ENCODE results near the gene SDHC. TPM values are rescaled to one million over a fixed set of nuclear protein-coding genes. Genes with fewer than 3 reads are reported as not detected.
A peak's percentile ranks its signal among the peaks of the same experiment; 100 is the strongest.

The SDHC gene, protein sequence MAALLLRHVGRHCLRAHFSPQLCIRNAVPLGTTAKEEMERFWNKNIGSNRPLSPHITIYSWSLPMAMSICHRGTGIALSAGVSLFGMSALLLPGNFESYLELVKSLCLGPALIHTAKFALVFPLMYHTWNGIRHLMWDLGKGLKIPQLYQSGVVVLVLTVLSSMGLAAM
- polyA plus RNA-seq (2013, experiment 1 of 2): 121 TPM
- 125 TPM for polyA plus RNA-seq (2013, experiment 2 of 2)

- H3K4me1 ChIP-seq (ENCODE audit: control insufficient read depth in 2 of 2, insufficient read depth in 1 of 2, low read depth in 1 of 2, low read length in 2 of 2): peaks cover 13 to 16% of the 10 kb centered on the region in 2 donors
- H2BK120ac ChIP-seq (ENCODE audit: low read depth, low read length): no peak within 1 kb of the TSS
- peak within 1 kb of the TSS; percentile 94 for H2BK15ac ChIP-seq (ENCODE audit: low read length)
- no peaks in the 10 kb centered on the region for H3K9me3 ChIP-seq (replicated peaks in 1 of 2; ENCODE audit: control insufficient read depth in 2 of 2, insufficient read depth in 1 of 2, low read depth in 1 of 2, low read length in 2 of 2)
- H3K36me3 ChIP-seq (replicated peaks in 1 of 2; ENCODE audit: control insufficient read depth in 2 of 2, insufficient read depth in 2 of 2, low read length in 2 of 2): peaks cover 0 to 11% of the 10 kb centered on the region in 2 donors
- H2BK5ac ChIP-seq (ENCODE audit: low read length): no peak within 1 kb of the TSS
- H2AFZ ChIP-seq (ENCODE audit: low read length): peak within 1 kb of the TSS; percentile 90
- no peak within 1 kb of the TSS for H3K4ac ChIP-seq (ENCODE audit: low read length)
- H3K27me3 ChIP-seq (ENCODE audit: control insufficient read depth in 3 of 3, insufficient read depth in 3 of 3, low read depth in 1 of 3, low read length in 3 of 3): no peaks in the 10 kb centered on the region
- H3K79me1 ChIP-seq (ENCODE audit: low read depth, low read length): peaks cover 1% of the 10 kb centered on the region
- H3K23ac ChIP-seq (ENCODE audit: low read depth, low read length, poor library complexity): no peak within 1 kb of the TSS
- H4K91ac ChIP-seq (ENCODE audit: low read depth, low read length, poor library complexity): no peak within 1 kb of the TSS
- WGBS, 2 donors (ENCODE audit: extremely low coverage in 2 of 2, insufficient read length in 2 of 2, insufficient replicate concordance in 1 of 2): no CpG with 5 or more reads among the region's 45 CpGs
- H3K4me3 ChIP-seq (ENCODE audit: low read length in 2 of 2): peak within 1 kb of the TSS; percentile 82 to 94
- H2BK12ac ChIP-seq (ENCODE audit: low read length): no peak within 1 kb of the TSS
- peak within 1 kb of the TSS; percentile 72 for H3K27ac ChIP-seq (replicated peaks; ENCODE audit: low read length)
- DNase-seq (ENCODE audit: low spot score): peak; percentile 85
- H3K4me2 ChIP-seq (ENCODE audit: insufficient read depth, low read length, poor library complexity, severe bottlenecking): peak within 1 kb of the TSS; percentile 88
- H3K18ac ChIP-seq (ENCODE audit: low read length): peak within 1 kb of the TSS; percentile 92
- peak within 1 kb of the TSS; percentile 70 for H2AK5ac ChIP-seq (ENCODE audit: low read depth, low read length)
- H3K9ac ChIP-seq (ENCODE audit: low read depth, low read length, poor library complexity): peak within 1 kb of the TSS; percentile 22
- peak within 1 kb of the TSS; percentile 50 for H4K8ac ChIP-seq (ENCODE audit: low read depth, low read length)
- no peak within 1 kb of the TSS for H3K14ac ChIP-seq (ENCODE audit: low read length)
Observed at GRCh38 chr1:161314201-161314981, at the start of gene SDHC. Gene SDHC (plus strand): TSS chr1:161314381. CDS start chr1:161314406, 25 bp downstream.

GRCh38 chr1:161265305-161265704 is 48.9 kb upstream of the SDHC start:
- Histone ChIP-seq H2BK5ac (ENCODE audit: low read length) (no peak overlapping the region), H4K91ac (ENCODE audit: low read depth, low read length, poor library complexity) (no peak overlapping the region), H3K79me1 (ENCODE audit: low read depth, low read length) (no peaks in the 10 kb centered on the region), H3K27ac (replicated peaks; ENCODE audit: low read length) (no peak overlapping the region), H2BK15ac (ENCODE audit: low read length) (no peak overlapping the region), H3K4me1 (ENCODE audit: control insufficient read depth in 2 of 2, insufficient read depth in 1 of 2, low read depth in 1 of 2, low read length in 2 of 2) (peaks cover 5 to 6% of the 10 kb centered on the region in 2 donors), H2AK5ac (ENCODE audit: low read depth, low read length) (no peak overlapping the region), H3K4ac (ENCODE audit: low read length) (no peak overlapping the region), H3K9me3 (replicated peaks in 1 of 2; ENCODE audit: control insufficient read depth in 2 of 2, insufficient read depth in 1 of 2, low read depth in 1 of 2, low read length in 2 of 2) (no peaks in the 10 kb centered on the region), H3K27me3 (ENCODE audit: control insufficient read depth in 3 of 3, insufficient read depth in 3 of 3, low read depth in 1 of 3, low read length in 3 of 3) (peaks cover 0 to 22% (median 3%) of the 10 kb centered on the region in 3 experiments), H2BK12ac (ENCODE audit: low read length) (no peak overlapping the region), H4K8ac (ENCODE audit: low read depth, low read length) (no peak overlapping the region), H3K36me3 (replicated peaks in 1 of 2; ENCODE audit: control insufficient read depth in 2 of 2, insufficient read depth in 2 of 2, low read length in 2 of 2) (no peaks in the 10 kb centered on the region), H3K4me2 (ENCODE audit: insufficient read depth, low read length, poor library complexity, severe bottlenecking) (no peak overlapping the region), H3K4me3 (ENCODE audit: low read length in 2 of 2) (no peak overlapping the region), H2BK120ac (ENCODE audit: low read depth, low read length) (no peak overlapping the region), H2AFZ (ENCODE audit: low read length) (no peak overlapping the region), H3K14ac (ENCODE audit: low read length) (no peak overlapping the region), H3K18ac (ENCODE audit: low read length) (no peak overlapping the region), H3K23ac (ENCODE audit: low read depth, low read length, poor library complexity) (no peak overlapping the region), H3K9ac (ENCODE audit: low read depth, low read length, poor library complexity) (no peak overlapping the region)
- DNase-seq (ENCODE audit: low spot score): no peak
- WGBS, 2 donors (ENCODE audit: extremely low coverage in 2 of 2, insufficient read length in 2 of 2, insufficient replicate concordance in 1 of 2): no CpG with 5 or more reads among the region's 5 CpGs

- Histone ChIP-seq H3K18ac (ENCODE audit: low read length) (no peak overlapping the region), H2BK120ac (ENCODE audit: low read depth, low read length) (no peak overlapping the region), H3K27ac (replicated peaks; ENCODE audit: low read length) (no peak overlapping the region), H3K23ac (ENCODE audit: low read depth, low read length, poor library complexity) (no peak overlapping the region), H3K4me1 (ENCODE audit: control insufficient read depth in 2 of 2, insufficient read depth in 1 of 2, low read depth in 1 of 2, low read length in 2 of 2) (peaks cover 3 to 5% of the 10 kb centered on the region in 2 donors), H3K9ac (ENCODE audit: low read depth, low read length, poor library complexity) (no peak overlapping the region), H3K14ac (ENCODE audit: low read length) (no peak overlapping the region), H4K8ac (ENCODE audit: low read depth, low read length) (no peak overlapping the region), H2BK5ac (ENCODE audit: low read length) (no peak overlapping the region), H3K79me1 (ENCODE audit: low read depth, low read length) (no peaks in the 10 kb centered on the region), H2AK5ac (ENCODE audit: low read depth, low read length) (no peak overlapping the region), H2BK12ac (ENCODE audit: low read length) (no peak overlapping the region), H3K36me3 (replicated peaks in 1 of 2; ENCODE audit: control insufficient read depth in 2 of 2, insufficient read depth in 2 of 2, low read length in 2 of 2) (no peaks in the 10 kb centered on the region), H3K9me3 (replicated peaks in 1 of 2; ENCODE audit: control insufficient read depth in 2 of 2, insufficient read depth in 1 of 2, low read depth in 1 of 2, low read length in 2 of 2) (no peaks in the 10 kb centered on the region), H2AFZ (ENCODE audit: low read length) (no peak overlapping the region), H3K27me3 (ENCODE audit: control insufficient read depth in 3 of 3, insufficient read depth in 3 of 3, low read depth in 1 of 3, low read length in 3 of 3) (peaks cover 0 to 13% (median 0%) of the 10 kb centered on the region in 3 experiments), H3K4me3 (ENCODE audit: low read length in 2 of 2) (no peak overlapping the region), H2BK15ac (ENCODE audit: low read length) (no peak overlapping the region), H4K91ac (ENCODE audit: low read depth, low read length, poor library complexity) (no peak overlapping the region), H3K4me2 (ENCODE audit: insufficient read depth, low read length, poor library complexity, severe bottlenecking) (no peak overlapping the region), H3K4ac (ENCODE audit: low read length) (no peak overlapping the region)
- DNase-seq (ENCODE audit: low spot score): no peak
- WGBS, 2 donors (ENCODE audit: extremely low coverage in 2 of 2, insufficient read length in 2 of 2, insufficient replicate concordance in 1 of 2): no CpG with 5 or more reads among the region's 3 CpGs
Observed at GRCh38 chr1:161266202-161266601, 48.0 kb upstream of the SDHC start.

DNA sequence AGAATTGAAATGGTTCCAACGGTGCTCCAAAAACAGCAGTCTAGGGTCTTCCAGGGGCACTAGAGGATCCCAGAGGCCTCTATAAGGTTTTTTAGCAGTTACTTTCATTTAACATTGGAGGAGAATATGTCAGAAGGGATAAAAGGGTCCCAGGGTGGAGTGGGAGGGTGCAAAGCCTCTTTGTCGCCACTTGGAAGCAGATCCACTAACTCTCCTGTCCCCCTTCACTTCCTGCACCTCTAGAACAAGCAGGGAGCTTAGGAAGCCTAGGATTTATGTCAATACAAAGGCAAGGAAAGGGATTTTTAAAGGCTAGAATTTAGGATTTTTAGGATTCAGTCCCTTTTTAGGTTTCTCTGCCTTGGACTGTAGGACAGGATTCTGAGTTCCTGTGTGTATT is 47.3 kb upstream of the SDHC start:
- H2BK15ac ChIP-seq (ENCODE audit: low read length): no peak overlapping the region
- no peaks in the 10 kb centered on the region for H3K36me3 ChIP-seq (replicated peaks in 1 of 2; ENCODE audit: control insufficient read depth in 2 of 2, insufficient read depth in 2 of 2, low read length in 2 of 2)
- H3K4me1 ChIP-seq (ENCODE audit: control insufficient read depth in 2 of 2, insufficient read depth in 1 of 2, low read depth in 1 of 2, low read length in 2 of 2): peaks cover 2 to 5% of the 10 kb centered on the region in 2 donors
- H2BK12ac ChIP-seq (ENCODE audit: low read length): no peak overlapping the region
- no peak overlapping the region for H2AK5ac ChIP-seq (ENCODE audit: low read depth, low read length)
- H3K27me3 ChIP-seq (ENCODE audit: control insufficient read depth in 3 of 3, insufficient read depth in 3 of 3, low read depth in 1 of 3, low read length in 3 of 3): peaks cover 0 to 9% (median 0%) of the 10 kb centered on the region in 3 experiments
- H3K79me1 ChIP-seq (ENCODE audit: low read depth, low read length): no peaks in the 10 kb centered on the region
- no peak overlapping the region for H3K23ac ChIP-seq (ENCODE audit: low read depth, low read length, poor library complexity)
- no peak overlapping the region for H2BK5ac ChIP-seq (ENCODE audit: low read length)
- H3K9ac ChIP-seq (ENCODE audit: low read depth, low read length, poor library complexity): no peak overlapping the region
- no peak overlapping the region for H3K27ac ChIP-seq (replicated peaks; ENCODE audit: low read length)
- H3K4me3 ChIP-seq (ENCODE audit: low read length in 2 of 2): no peak overlapping the region
- H3K4ac ChIP-seq (ENCODE audit: low read length): no peak overlapping the region
- H2BK120ac ChIP-seq (ENCODE audit: low read depth, low read length): no peak overlapping the region
- no peak overlapping the region for H4K8ac ChIP-seq (ENCODE audit: low read depth, low read length)
- no CpG with 5 or more reads among the region's 2 CpGs for WGBS, 2 donors (ENCODE audit: extremely low coverage in 2 of 2, insufficient read length in 2 of 2, insufficient replicate concordance in 1 of 2)
- no peaks in the 10 kb centered on the region for H3K9me3 ChIP-seq (replicated peaks in 1 of 2; ENCODE audit: control insufficient read depth in 2 of 2, insufficient read depth in 1 of 2, low read depth in 1 of 2, low read length in 2 of 2)
- no peak overlapping the region for H3K4me2 ChIP-seq (ENCODE audit: insufficient read depth, low read length, poor library complexity, severe bottlenecking)
- DNase-seq (ENCODE audit: low spot score): no peak
- no peak overlapping the region for H3K18ac ChIP-seq (ENCODE audit: low read length)
- no peak overlapping the region for H2AFZ ChIP-seq (ENCODE audit: low read length)
- no peak overlapping the region for H4K91ac ChIP-seq (ENCODE audit: low read depth, low read length, poor library complexity)
- no peak overlapping the region for H3K14ac ChIP-seq (ENCODE audit: low read length)
